Breast epithelium (tissue), 3 donors: ENCODE measurements around the gene ZNF558.

Source experiments
- CTCF ChIP-seq, 3 donors: fragments of 450-650 bp; IDR thresholded peaks; one replicate each; pipeline ENCODE4 v1.5.1; 2016 to 2017; ENCODE audit warnings: antibody characterized with exemption in 3 of 3, mild to moderate bottlenecking in 3 of 3, moderate library complexity in 3 of 3
- POLR2A ChIP-seq: fragments of 450-650 bp; IDR thresholded peaks from one replicate; pipeline ENCODE4 v1.6.1; 2016; ENCODE audit warnings: antibody characterized with exemption, mild to moderate bottlenecking, moderate library complexity

DNA sequence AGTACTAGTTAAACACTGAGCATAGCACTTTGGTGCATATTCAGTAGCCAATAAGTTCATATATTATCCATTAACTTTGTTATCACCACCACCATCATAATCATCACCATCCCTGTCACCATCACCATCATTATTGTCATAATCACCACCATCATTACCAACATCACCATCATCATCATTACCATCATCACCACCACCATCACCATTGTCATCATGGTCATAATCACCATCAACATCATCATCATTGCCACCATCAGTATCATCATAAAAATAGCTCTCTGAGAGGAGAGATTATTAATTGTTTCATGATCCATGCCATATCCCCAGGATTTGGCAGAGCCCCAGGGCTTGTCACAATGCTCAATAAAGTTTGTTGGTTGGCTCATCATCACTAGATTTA lies 49.4 kb upstream of the ZNF558 start:
- no peak for TF ChIP-seq CTCF (IDR thresholded peaks at IDR 0.05)
- TF ChIP-seq POLR2A, result no peak
